K562 (cell line): ENCODE results near the gene METTL25B. TPM values are rescaled to one million over a fixed set of nuclear protein-coding genes. Genes with fewer than 3 reads are reported as not detected.

Source experiments
- AFF1 ChIP-seq, 2 experiments: fragments of 450-650 bp; IDR thresholded peaks; 2 replicates each; pipeline ENCODE4 v1.6.1; 2018; ENCODE audit warnings: mild to moderate bottlenecking in 2 of 2, low read depth in 1 of 2; ENCODE audit not compliant: partially characterized antibody in 2 of 2
- CBFA2T3 ChIP-seq: fragments of 450-650 bp; IDR thresholded peaks from 2 replicates; pipeline ENCODE4 v1.6.1; 2017
- CEBPG ChIP-seq, 3 experiments: fragments of 200-800 bp in 1 of 3; sonication (Bioruptor generic) in 1 of 3; sonication (generic) in 1 of 3; formaldehyde crosslinking in 1 of 3; IDR thresholded peaks in 2 of 3; conservative IDR thresholded peaks in 1 of 3; 2 replicates each; pipeline versions ENCODE4 v1.6.1 to v1.8.0; 2016 to 2022; ENCODE audit warnings: missing compliant biosample characterization in 2 of 3, missing genetic modification characterization in 2 of 3, mild to moderate bottlenecking in 1 of 3, missing genetic modification reagents in 1 of 3
- EP400 ChIP-seq: fragments of 450-650 bp; IDR thresholded peaks from 2 replicates; pipeline ENCODE4 v1.6.1; 2017; ENCODE audit warnings: antibody characterized with exemption, mild to moderate bottlenecking, moderate library complexity
- ETV1 ChIP-seq: fragments of 450-650 bp; conservative IDR thresholded peaks from 2 replicates; pipeline ENCODE4 v1.6.1; 2016; ENCODE audit warnings: missing genetic modification characterization, control low read depth, low read depth, missing compliant biosample characterization
- GABPA ChIP-seq: fragments of 200-800 bp; sonication (Bioruptor generic); conservative IDR thresholded peaks from 2 replicates; pipeline ENCODE4 v1.6.1; 2016; ENCODE audit warnings: low read depth, missing genetic modification characterization, missing compliant biosample characterization
- LARP7 ChIP-seq: fragments of 450-650 bp; IDR thresholded peaks from 2 replicates; pipeline ENCODE4 v1.6.1; 2016
- MEF2D ChIP-seq: conservative IDR thresholded peaks from 2 replicates; pipeline ENCODE4 v1.6.1; 2016; ENCODE audit warnings: low read depth, missing genetic modification characterization, missing compliant biosample characterization
- MYNN ChIP-seq, 2 experiments: sonication (generic); formaldehyde crosslinking in 1 of 2; IDR thresholded peaks; 2 replicates each; pipeline versions ENCODE4 v1.5.0 to v1.6.1; 2016 to 2020; ENCODE audit warnings: antibody characterized with exemption in 1 of 2, missing genetic modification reagents in 1 of 2
- NELFE ChIP-seq: IDR thresholded peaks from 2 replicates; pipeline ENCODE4 v1.6.1; 2011; ENCODE audit warnings: mild to moderate bottlenecking; ENCODE audit not compliant: insufficient read depth, insufficient read length
- NR2C1 ChIP-seq, 2 experiments: fragments of 450-650 bp; IDR thresholded peaks; 2 replicates each; pipeline ENCODE4 v1.6.1; 2017; ENCODE audit warnings: mild to moderate bottlenecking in 2 of 2, antibody characterized with exemption in 1 of 2, inconsistent platforms in 1 of 2, missing compliant biosample characterization in 1 of 2, missing genetic modification characterization in 1 of 2
- PHF21A ChIP-seq: fragments of 450-650 bp; IDR thresholded peaks from 2 replicates; pipeline ENCODE4 v1.6.1; 2017; ENCODE audit warnings: low read depth, borderline replicate concordance
- SRSF1 ChIP-seq: fragments of 200-400 bp; formaldehyde crosslinking; IDR thresholded peaks from 2 replicates; pipeline ENCODE4 v1.6.1; 2017; ENCODE audit warnings: mild to moderate bottlenecking, low read depth, low read length, moderate library complexity
- ZBTB7A ChIP-seq: IDR thresholded peaks from 2 replicates; pipeline ENCODE4 v1.6.1; 2011; ENCODE audit warnings: low read depth, mild to moderate bottlenecking, low read length, moderate library complexity, borderline replicate concordance; ENCODE audit not compliant: control insufficient read depth
- ZKSCAN3 ChIP-seq: fragments of 250-450 bp; sonication (Bioruptor Pico); IDR thresholded peaks from 2 replicates; pipeline ENCODE4 v1.4.0; 2020
- polyA plus RNA-seq, 8 experiments: library from polyadenylated mRNA; depleted of rRNA in 4 of 8; stranded (reverse) in 5 of 8; unstranded in 3 of 8; fragments of >200 nt; fragmentation: Nextera tagmentation in 2 of 8; fragmentation: Illumina TruSeq in 1 of 8; extraction: Ambion mirVana in 2 of 8; extraction: Trizol in 1 of 8; gene quantifications; 2 replicates each; pipeline versions ENCODE4 v1.2.1 to v1.2.3, GENCODE V29; 2011 to 2014; ENCODE audit warnings: inconsistent platforms in 1 of 8, missing spikeins in 1 of 8
- total RNA-seq, 7 experiments: library from RNA; depleted of rRNA in 6 of 7; stranded (reverse); fragments of >200 nt in 6 of 7; fragmentation: Illumina TruSeq in 2 of 7; extraction: Trizol in 2 of 7; gene quantifications; 2 replicates each; pipeline versions ENCODE4 v1.2.1 to v1.2.3, GENCODE V29; 2011 to 2021; ENCODE audit warnings: low replicate concordance in 1 of 7
- TF ChIP-seq, protein P1 (sequence below): fragments of 450-650 bp; IDR thresholded peaks from 2 replicates; pipeline ENCODE4 v1.6.1; 2017; ENCODE audit warnings: antibody characterized with exemption, mild to moderate bottlenecking

The METTL25B gene
- total and polyA plus RNA-seq, 9 of the 15 experiments (the other 6 are each of a cell fraction or from before 2014, with no cell fraction given) = 7.7 to 48.3 (median 33.1) TPM

DNA sequence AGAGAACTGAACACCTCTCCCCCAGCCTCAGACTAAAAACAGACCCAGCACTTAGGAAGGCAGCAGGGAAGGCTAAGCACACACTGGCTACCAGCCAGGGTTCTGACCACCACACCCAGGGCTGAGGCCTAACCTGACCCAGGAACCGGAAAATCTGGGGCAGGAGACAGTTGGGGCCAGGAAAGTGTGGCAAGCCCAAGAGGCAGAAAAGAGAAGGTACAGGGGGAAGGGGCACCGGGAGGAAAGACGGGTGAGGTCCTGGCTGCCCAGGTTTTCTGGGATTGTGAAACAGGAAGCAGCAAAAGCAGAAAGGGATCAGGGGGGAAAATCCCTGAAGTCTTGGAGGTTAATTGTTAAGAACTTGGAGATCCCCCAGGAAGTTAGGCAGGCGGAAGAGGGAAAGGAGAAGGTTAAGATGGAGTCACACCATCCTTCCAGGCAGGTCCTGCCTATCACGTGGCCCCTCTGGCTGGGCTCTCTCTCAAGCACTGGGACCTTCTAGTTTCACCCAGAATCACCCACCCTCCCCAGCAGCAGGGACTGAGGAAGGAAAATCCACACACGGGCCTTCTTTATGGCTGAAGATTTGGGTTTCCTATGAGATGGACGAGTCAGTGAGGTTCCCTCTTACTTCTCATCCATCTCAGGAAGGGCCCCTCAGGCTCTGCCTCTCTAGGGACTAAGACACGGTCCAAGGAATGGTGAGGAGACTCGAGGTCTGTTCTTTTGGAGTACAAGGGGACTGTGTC, 20.6 kb downstream of the METTL25B start (continued):
- TF ChIP-seq SRSF1 (no peak), ZKSCAN3 (CRISPR knock-in tag) (no peak), PHF21A (0 out of 2 replicates have a peak, but pooled peaks have one; percentile 16), AFF1 (IDR thresholded peaks at IDR 0.05; ENCODE audit: low read depth in 1 of 2, partially characterized antibody in 2 of 2) (peak in 1 of 2 experiments; percentile 75), NELFE (no peak), EP400 (peak; percentile 58; the same call in 1 of the 2 replicates), NR2C1 (IDR thresholded peaks at IDR 0.05) (peak; percentile 86), NR2C1 (tag; IDR thresholded peaks at IDR 0.05) (peak; percentile 88), GABPA (tag) (peak; percentile 80), ETV1 (tag) (no peak), LARP7 (0 out of 2 replicates have a peak, but pooled peaks have one; percentile 41), MEF2D (0 out of 2 replicates have a peak, but pooled peaks have one; percentile 27), CBFA2T3 (no peak), ZBTB7A (0 out of 2 replicates have a peak, but pooled peaks have one; percentile 8), CEBPG (CRISPR knock-in tag; IDR thresholded peaks at IDR 0.05) (no peak), CEBPG (tag; conservative IDR thresholded peaks at IDR 0.05 in 1 of 2, IDR thresholded peaks at IDR 0.05 in 1 of 2) (no peak), MYNN (IDR thresholded peaks at IDR 0.05) (no peak), MYNN (CRISPR knock-in tag; IDR thresholded peaks at IDR 0.05) (no peak)
- TF ChIP-seq, protein P1, sequence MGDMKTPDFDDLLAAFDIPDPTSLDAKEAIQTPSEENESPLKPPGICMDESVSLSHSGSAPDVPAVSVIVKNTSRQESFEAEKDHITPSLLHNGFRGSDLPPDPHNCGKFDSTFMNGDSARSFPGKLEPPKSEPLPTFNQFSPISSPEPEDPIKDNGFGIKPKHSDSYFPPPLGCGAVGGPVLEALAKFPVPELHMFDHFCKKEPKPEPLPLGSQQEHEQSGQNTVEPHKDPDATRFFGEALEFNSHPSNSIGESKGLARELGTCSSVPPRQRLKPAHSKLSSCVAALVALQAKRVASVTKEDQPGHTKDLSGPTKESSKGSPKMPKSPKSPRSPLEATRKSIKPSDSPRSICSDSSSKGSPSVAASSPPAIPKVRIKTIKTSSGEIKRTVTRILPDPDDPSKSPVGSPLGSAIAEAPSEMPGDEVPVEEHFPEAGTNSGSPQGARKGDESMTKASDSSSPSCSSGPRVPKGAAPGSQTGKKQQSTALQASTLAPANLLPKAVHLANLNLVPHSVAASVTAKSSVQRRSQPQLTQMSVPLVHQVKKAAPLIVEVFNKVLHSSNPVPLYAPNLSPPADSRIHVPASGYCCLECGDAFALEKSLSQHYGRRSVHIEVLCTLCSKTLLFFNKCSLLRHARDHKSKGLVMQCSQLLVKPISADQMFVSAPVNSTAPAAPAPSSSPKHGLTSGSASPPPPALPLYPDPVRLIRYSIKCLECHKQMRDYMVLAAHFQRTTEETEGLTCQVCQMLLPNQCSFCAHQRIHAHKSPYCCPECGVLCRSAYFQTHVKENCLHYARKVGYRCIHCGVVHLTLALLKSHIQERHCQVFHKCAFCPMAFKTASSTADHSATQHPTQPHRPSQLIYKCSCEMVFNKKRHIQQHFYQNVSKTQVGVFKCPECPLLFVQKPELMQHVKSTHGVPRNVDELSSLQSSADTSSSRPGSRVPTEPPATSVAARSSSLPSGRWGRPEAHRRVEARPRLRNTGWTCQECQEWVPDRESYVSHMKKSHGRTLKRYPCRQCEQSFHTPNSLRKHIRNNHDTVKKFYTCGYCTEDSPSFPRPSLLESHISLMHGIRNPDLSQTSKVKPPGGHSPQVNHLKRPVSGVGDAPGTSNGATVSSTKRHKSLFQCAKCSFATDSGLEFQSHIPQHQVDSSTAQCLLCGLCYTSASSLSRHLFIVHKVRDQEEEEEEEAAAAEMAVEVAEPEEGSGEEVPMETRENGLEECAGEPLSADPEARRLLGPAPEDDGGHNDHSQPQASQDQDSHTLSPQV = peak; percentile 57; the same call in 1 of the 2 replicates
